Hepatocyte (in vitro differentiated cells): Measurements from ENCODE around the gene SRC.

ENCODE experiments used
- CTCF ChIP-seq: fragments of 200-600 bp; sonication (generic); IDR thresholded peaks from 2 replicates; pipeline ENCODE4 v1.5.1; 2016; ENCODE audit warnings: antibody characterized with exemption, mild to moderate bottlenecking; ENCODE audit not compliant: poor library complexity
- EZH2 ChIP-seq: fragments of 200-600 bp; sonication (generic); IDR thresholded peaks from 2 replicates; pipeline ENCODE4 v1.6.1; 2016; ENCODE audit warnings: antibody characterized with exemption, mild to moderate bottlenecking, borderline replicate concordance
- EZH2phosphoT487 ChIP-seq: fragments of 200-600 bp; sonication (generic); IDR thresholded peaks from one replicate; pipeline ENCODE4 v1.6.1; 2018; ENCODE audit warnings: antibody characterized with exemption, mild to moderate bottlenecking, low read depth, moderate library complexity; ENCODE audit not compliant: unreplicated experiment, severe bottlenecking

- no peak for TF ChIP-seq EZH2
- TF ChIP-seq CTCF, result no peak
- TF ChIP-seq EZH2phosphoT487, result no peak
Observed at GRCh38 chr20:37343994-37344355, 2.0 kb upstream of the SRC start.
